WI38 (cell line): Measurements from ENCODE around the gene PAF1.

Experiments
- H3K4me3 ChIP-seq: 2 replicates; pipeline ENCODE4 v1.5.1; 2011; ENCODE audit warnings: low read depth, mild to moderate bottlenecking, control low read depth, low read length
- TF ChIP-seq, protein P1 (sequence below): IDR thresholded peaks from 2 replicates; pipeline ENCODE4 v1.5.1; 2012; ENCODE audit warnings: low read depth, mild to moderate bottlenecking, control low read depth, low read length

Gene PAF1

DNA sequence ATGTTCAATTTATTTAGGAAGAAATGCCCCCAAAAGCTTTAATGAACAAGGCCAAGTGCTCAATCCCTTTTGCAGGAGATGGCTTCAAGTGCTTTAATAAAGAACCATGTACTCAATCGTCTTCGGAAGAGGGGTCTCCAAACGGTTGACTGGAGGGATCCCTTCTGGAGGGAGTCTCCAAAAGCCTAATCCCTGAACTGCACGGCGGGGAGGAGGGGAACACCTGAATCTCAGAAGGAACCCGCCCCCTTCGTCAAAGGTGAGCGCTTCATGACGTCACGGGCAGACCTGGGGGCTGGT is 505 bp downstream of the PAF1 start:
- peak overlapping the region; percentile 99 for H3K4me3 ChIP-seq
- TF ChIP-seq, protein P1, sequence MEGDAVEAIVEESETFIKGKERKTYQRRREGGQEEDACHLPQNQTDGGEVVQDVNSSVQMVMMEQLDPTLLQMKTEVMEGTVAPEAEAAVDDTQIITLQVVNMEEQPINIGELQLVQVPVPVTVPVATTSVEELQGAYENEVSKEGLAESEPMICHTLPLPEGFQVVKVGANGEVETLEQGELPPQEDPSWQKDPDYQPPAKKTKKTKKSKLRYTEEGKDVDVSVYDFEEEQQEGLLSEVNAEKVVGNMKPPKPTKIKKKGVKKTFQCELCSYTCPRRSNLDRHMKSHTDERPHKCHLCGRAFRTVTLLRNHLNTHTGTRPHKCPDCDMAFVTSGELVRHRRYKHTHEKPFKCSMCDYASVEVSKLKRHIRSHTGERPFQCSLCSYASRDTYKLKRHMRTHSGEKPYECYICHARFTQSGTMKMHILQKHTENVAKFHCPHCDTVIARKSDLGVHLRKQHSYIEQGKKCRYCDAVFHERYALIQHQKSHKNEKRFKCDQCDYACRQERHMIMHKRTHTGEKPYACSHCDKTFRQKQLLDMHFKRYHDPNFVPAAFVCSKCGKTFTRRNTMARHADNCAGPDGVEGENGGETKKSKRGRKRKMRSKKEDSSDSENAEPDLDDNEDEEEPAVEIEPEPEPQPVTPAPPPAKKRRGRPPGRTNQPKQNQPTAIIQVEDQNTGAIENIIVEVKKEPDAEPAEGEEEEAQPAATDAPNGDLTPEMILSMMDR = no peak

DNA sequence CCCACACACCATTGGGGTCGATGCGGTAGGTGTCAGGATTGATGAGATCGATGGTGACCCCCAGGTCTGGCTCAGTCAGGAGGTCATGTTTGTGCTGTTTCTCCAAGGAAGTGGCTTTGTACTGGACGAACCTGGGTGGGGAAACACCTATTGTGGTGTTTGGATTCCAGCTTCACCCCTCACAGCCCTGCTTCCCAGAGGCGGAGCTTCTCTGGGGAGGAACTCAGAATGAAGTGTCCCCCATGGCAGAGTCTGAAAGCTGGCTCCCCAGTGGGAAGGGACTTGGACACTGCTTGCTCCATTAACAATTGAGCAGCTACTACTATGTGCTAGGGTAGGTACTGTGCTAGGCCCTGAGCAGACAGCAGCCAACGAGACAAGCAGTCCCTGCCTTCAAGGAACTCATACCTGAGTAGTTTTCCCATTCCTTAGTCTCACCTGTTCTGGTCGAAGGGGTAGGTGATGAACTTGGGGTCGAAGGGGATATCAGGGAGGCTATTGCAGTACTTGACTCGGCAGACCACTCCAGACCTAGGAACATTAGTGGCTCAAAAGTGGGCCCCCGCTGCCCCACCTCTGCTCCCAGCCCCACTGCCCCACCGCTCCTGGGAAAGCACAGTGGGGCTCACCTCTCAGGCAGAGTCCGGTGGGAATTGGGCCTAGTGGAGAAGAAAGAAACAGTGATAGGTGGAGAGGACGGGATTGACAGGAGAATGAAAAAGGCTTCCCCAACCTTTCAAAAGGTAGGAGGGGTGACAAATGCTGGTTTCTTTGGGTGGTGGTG is 1.1 kb downstream of the PAF1 start:
- TF ChIP-seq, protein P1 = no peak
- peak overlapping the region; percentile 99 for H3K4me3 ChIP-seq

DNA sequence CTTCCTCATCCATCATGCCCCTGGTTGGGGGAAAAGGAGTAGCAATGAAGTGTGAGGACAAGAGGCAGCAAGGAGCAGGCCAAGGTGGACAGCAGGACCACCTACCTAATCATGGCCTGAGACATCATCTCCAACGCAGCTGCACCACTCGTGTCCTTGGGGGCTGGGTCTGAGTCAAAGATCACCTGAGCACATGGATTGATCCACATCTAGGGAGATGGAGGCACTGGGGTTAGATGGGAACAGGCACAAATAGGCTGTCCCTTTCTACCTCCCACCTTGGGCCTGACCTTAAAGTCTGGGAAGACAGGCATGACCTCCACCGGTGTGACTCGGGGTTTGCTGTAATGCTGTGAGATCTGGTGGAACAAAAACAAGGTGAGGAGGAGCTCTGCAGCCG is 2.2 kb downstream of the PAF1 start:
- H3K4me3 ChIP-seq = no peak overlapping the region
- TF ChIP-seq, protein P1 = no peak

DNA sequence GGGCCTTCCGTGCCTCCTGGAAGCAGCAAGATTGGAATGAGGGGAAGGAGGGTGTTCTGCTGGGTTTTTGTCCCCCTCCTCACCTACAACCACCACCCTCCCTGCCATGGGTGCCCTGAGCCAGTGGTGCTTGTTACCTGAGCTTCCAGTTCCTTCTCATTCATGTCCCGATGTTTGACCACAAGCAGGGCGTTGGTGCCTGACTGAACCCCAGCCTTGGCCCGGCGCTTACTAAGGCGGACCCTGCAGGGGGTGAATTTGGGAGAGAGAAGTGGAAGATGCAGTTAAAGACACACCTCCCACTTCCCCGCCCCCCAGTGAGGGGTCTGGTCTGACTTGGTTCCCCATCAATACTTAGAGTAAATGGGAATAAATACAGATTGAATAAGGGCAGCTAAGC is 4.3 kb downstream of the PAF1 start:
- TF ChIP-seq, protein P1 = no peak
- no peak overlapping the region for H3K4me3 ChIP-seq

DNA sequence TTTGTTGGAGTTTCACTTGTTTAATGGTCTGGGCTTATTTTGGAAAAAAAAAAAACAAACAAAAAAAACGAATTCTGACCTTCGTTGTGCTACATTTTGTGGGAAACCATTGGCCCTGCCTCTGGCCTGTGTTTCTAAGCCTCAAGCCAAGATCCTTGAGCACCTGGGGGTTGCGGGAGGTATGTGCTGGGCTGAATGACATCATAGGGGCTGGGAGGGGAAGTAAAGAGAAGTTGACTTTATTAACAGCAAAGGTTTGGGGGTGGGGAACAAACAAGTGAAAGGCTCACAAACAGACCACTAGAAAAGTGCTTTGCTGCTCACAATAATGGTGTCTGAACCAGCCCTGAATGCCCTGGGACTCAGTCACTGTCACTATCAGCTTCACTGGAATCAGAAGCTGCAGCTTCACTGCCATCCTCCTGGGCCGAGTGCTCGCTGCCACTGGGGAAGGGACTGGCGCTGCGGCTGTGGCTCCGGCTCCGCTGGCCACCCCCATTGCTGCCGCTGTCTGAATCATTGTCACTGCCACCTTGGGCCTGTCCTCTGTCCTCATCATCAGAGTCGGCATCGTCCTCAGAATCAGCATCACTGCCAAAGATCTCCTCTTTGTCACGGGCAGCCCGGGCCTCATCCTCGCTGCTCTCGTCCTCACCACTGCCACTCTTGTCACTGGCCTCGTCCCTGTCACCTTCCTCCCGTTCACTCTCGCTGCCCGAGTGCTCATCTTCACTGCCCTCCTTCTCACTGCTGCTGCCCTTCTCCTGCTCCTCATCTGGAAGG is 5.1 kb downstream of the PAF1 start:
- H3K4me3 ChIP-seq = no peak overlapping the region
- TF ChIP-seq, protein P1 = no peak

DNA sequence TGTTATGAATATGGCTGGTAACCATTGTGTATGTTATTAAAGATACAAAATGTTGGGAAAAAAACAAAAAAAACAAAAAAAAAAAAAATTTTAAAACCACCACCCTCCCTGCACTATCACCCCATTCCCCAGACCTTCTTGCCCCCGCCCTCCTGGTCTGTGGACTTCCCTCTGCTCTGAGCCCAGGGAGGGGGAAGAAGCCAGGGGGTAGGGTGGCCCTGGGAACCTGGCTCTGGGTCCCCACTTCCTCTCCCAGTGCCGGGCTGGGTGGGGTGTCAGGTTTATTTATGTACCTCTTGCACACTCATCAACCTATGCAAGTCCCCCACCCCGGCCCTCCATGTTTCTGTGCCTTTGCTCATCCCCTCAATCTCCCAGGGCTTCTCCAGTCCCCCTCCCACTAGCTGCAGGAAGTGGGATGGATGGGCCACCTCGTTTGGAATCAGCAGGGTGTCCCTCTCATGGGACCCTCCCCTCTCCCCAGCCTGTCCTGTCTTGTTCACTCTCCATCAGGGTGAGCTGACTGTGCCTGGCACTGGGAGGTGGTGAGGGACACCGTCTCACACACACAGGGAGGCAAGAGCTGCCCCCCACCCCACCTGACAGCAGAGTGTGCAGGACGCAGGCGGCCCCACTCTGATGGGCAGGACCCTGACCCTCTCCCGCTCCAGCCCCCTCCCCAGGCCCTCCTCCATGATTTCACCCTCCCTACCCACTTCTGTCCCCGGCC is 5.9 kb downstream of the PAF1 start:
- no peak overlapping the region for H3K4me3 ChIP-seq
- TF ChIP-seq, protein P1 = no peak
